Measurements from ENCODE around the gene C1RL.
A peak's percentile ranks its signal among the peaks of the same experiment; 100 is the strongest.

Gene C1RL

DNA sequence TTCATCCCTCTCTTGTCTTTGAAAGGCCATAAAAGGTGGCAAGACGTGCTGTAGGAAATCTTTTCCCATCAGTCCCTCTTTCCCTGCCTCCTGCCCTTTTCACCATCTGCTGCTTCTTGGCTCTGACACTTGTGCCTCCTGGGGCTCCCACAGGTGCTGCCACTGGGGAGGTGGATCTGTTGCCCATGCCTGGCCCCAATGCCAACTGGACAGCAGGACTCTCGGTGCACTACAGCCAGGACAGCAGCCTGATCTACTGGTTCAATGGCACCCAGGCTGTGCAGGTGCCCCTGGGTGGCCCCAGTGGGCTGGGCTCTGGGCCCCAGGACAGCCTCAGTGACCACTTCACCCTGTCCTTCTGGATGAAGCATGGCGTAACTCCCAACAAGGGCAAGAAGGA lies 27.7 kb upstream of the C1RL start:
- DNase-seq, result no peak

DNA sequence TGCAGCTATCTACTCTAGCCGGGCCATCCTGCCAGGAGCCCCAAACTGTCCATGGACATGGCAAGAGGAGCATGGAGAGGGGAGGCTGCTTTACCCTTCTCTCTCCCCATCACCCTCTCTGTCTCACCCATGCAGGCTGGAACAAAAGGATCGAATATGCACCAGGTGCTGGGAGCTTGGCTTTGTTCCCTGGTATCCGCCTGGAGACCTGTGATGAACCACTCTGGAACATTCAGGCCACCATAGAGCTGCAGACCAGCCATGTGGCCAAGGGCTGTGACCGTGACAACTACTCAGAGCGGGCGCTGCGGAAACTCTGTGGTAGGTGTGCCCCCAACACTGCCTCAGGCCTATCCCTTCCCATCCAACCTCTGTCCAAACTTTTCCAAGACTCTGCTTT lies 27.1 kb upstream of the C1RL start:
- DNase-seq, result no peak

DNA sequence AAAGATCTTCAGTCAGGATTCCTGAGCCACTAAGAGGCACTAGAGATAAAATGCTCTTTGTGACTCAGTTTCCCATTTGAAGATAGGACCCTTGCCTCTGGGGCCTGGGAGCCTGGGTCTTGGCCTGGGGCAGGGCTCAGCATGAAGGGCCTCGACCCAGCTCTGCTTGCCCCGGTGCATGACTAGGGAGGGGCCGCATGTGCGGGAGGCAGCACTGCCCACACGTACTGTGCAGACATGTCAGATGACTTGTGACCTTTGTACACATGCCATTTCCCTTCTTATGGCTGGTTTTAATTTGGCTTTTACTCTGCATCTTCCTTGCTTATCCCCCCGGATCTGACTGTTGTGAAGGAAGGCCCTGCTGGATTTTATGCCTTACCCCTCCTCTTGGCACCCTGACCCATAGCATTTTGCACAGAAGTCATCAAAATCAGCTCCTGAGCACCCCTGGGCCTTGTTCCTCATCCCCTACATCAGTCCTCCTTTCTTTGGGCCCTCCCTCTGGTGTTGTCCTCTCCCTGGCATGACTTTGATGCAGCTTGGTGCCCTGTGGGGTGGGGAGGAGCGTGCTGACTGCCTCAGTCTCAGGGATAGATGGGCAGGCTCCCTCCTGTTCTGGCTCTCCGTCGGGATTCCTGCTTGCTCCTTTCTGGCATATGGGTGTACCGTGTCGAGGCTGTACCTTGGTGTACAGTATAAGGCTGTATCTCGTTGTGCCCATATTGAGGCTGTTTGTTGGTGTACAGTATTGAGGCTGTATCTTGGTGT lies 25.6 kb upstream of the C1RL start:
- DNase-seq, result peak; percentile 27 to 63

DNA sequence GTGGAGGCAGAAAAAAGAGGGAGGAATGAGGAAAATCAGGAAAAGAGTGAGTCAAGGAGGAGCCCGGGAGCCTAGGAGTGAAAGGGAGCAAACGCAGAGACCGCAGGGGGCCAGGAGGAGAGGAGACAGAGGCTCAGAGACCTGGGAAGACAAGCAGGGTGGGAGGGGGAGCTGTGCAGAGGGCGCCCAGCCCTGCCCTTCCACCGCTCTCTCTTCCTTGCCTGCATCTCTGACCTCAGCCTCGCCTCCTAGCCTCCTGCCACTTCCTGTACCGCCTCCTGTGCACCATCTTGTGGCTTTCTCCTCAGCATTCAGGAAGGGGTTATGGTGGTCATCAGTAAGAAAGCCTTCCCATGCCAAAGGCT lies 22.5 kb upstream of the C1RL start:
- DNase-seq, result peak in 1 of 2 donors; percentile 18

DNA sequence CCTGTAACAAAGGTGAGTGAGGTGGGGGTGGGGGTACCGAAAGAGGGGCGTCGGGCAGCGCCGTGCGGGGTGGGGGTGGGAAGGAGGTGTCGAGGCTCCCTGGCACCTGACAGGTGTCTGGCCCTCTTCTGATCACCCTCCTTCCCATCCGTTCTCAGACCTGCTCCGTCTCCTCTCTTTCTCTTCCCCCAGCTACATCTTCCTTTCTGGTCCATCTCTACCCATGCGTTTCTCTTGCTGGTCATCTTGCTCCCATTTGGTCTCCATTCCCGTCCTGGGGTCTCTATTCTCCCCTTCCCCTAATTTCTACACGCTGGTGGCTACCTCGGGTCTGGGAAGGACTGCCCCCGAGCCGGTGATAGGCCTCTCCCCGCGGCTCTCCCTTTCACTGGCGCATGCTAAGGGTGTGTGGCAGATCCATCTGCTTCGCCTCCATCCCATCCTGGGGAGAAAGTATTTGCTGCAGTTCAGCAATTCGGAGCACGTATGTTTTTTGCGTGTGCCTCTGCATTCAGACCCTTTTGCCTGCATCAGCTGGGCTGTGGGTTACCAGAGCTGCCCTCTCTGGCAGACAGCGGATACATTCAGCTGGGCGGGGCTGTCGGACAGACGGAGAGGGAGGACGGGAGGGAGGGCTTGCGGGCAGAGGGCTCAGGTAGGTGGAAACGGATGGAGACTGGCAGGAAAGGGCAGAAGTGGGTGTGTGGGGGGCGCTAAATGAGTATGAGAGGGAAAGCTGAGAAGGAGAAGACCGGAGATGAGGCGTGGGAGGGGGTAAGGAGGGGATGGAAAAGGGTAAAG lies 21.9 kb upstream of the C1RL start:
- DNase-seq, result no peak

DNA sequence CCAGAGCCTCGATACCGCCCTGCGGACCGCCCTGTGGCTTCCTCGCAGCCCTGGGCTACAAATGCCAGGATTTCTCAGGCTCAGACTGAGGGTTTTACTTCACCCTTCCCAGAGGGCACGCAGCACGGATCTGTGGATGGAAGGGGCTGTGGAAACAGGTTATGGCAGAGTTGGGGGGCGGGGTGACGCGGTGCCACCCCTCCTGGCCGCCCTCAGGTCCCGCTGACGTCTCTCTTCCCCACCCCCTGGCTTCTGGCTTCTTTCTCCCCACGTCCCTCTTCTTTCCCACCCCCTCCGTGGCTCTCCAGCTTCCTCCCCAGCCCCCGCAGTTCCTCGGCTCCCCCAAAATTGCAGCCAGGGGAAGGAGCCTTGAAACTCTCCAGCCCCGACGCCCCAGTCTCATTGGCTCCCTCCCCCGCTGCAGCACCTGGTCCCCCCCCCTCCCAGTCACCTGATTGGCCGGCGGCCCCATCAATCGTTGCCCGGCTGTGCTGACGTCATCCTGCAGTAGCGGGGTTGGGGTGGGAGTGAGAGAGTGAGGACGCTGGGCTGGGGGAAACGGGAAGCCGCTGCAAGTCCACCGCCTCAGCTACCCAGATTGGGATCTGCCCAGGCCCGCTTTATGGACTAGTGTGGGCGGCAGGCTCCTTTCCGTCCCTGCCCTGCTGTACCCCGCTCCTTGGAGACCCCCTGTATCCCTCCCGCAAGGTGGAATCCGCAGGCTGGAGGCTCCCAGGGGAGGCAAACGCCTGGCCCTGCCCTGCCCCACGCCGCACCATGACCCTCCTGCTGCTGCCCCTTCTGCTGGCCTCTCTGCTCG lies 21.1 kb upstream of the C1RL start, which contains the start of gene CLSTN3:
Gene CLSTN3, plus strand, starts transcription at position 500 of the 820 bp plus-strand sequence. Its CDS starts 278 bp downstream, at position 778.
- peak; percentile 41 to 56 for DNase-seq

DNA sequence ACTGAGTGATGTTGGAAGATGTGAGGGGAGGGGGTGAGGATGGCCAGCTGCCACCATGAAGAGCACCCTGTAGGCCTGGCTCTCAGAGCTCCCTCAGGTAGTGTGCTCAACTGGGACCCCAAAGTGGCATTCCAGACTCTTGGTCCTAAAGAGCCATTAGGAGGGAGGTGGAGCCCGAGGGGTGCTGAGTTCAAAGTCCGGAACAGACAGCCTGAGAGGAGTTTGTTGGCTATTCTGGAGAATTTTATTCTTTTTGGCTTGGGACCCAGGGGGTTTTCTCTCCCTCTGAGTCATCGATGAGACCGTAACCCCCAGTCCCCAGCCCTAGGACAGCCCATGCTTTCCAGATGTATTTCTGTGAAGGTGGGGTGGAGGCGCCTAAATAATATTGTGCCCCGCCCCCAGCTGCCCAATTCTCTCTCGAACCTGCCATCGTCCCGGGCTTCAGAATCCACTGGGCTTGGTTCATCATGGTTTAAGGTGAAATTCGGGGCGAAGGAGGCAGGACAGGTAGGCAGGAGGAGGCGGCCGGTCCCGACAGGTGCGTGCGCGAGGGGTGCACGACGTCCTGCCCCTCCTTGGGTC lies 20.4 kb upstream of the C1RL start:
- DNase-seq, result no peak

DNA sequence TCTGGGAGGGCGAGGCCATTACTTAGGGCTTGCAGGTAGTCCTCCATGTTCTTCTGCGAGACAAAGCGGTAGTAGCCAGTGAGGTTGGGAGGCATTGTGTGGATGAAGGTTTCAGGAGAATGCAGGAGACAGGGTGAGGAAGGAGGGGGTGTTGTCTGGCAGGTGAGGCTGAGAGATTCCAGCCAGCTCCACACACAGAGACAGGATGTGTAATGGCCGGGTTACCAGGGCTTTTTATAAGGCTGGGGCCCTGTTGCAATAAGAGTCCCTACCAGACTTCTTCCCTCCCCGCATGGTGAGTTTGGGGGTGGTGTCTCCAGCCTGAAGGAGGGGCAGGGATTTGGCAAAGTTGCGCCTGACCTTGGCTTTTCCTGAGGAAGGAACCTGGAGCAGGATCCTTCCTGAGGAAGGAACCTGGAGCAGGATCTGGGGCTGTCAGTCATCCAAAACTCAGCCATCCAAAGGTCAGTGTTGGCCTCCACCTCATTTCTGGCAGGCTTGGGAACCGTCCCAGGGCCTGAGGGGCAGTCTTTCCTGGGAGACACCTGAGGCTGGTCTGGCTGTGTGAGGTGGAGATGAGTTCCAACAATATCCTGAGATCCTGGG lies 19.8 kb upstream of the C1RL start, which contains the start of gene RBP5:
Gene RBP5, minus strand, starts transcription at position 209 of the 606 bp plus-strand sequence. Its CDS starts 114 bp downstream, at position 95.
- no peak for DNase-seq

DNA sequence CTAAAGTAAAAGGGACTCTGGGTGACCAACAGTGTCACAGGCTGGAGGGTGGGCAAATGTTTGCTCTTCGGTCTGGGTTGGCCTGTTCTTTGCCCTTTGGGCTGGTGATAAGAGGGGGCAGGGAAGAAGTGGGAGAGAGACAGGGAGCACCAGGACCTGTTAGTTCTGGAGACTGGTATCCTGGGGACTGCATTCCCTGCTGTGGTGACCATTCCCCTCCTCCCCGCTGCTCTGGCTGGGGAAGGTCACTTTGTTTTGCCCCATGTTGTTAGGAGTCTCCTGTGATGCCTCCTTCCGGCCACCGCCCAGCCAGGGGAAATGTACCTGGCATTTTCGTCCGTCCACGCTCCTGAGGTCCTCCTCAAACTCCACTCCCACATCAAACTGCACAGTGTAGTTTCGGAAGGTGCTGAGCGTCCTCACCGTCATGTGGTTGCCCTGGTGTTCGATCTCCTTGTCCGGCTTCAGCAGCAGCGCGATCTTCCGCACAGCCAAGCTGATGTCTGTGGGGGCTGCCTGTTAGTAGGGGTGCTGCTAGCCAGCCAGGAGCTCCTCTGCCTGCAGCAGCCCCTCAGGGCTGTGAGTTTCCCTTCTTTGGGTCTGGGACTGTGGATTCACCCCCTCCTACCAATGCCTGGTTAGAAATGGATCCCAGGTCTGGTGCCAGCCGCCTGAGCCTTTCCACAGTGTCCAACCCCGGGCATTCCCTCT lies 19.1 kb upstream of the C1RL start:
- no peak for DNase-seq

DNA sequence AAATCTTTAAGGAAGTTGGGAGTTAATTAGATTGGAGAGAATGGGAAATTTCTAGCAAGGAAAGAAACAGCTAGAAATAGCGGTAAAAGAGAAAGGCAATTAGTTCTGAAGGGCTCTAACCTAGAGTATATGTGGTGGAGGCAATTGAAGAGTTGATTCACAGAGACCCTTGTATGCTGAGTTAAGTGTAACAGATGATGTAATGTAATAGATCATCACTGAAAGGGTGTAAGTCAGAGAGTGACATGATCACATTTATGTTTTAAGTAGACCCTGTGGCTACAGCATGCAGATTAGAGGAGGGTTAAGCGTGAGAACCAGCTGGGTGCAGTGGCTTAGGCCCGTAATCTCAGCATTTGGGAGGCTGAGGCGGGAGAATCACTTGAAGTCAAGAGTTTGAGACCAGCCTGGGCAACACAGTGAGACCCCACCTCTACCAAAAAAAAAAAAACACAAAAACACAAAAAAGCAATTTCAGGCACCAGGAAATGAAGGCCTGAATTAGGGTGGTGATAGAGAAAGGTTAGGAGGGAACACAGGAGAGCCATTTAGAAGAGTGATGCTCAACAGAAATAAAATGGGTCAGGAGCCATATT lies 16.7 kb upstream of the C1RL start:
- no peak for DNase-seq

DNA sequence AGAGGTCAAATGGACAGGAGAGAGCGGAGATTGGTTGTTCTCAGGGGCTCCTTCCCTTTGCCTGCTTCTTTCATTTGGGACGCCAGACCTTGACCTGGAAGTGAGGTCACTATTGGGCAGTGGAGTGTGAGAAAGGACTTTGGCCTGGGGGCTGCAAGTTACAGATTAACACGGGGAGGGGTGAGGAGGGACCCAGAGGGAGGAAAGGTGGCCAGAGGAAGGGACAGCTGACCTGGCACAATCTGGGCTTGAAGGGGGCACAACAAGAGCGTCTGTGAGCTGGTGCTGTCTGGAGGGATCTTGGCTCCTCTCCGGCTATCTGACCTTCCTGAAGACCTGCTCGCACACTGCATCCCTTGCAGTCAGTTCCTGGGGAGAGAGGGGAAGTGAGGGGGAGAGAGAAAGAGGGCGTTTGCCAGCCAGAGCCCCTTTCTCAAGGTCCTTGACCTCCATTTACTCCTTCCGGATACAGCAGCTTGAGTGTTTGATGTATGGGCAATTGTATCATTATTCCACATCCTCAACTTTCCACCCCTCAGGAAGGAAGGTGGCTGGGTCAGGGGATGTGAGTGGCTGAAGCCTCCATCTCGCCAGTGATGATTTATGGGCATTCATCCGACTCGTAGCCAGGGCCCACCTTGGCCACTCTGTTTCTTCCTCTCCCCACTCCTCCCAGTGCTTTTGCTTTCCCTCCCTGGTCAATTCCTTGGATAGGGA lies 14.9 kb upstream of the C1RL start:
- DNase-seq, result no peak

DNA sequence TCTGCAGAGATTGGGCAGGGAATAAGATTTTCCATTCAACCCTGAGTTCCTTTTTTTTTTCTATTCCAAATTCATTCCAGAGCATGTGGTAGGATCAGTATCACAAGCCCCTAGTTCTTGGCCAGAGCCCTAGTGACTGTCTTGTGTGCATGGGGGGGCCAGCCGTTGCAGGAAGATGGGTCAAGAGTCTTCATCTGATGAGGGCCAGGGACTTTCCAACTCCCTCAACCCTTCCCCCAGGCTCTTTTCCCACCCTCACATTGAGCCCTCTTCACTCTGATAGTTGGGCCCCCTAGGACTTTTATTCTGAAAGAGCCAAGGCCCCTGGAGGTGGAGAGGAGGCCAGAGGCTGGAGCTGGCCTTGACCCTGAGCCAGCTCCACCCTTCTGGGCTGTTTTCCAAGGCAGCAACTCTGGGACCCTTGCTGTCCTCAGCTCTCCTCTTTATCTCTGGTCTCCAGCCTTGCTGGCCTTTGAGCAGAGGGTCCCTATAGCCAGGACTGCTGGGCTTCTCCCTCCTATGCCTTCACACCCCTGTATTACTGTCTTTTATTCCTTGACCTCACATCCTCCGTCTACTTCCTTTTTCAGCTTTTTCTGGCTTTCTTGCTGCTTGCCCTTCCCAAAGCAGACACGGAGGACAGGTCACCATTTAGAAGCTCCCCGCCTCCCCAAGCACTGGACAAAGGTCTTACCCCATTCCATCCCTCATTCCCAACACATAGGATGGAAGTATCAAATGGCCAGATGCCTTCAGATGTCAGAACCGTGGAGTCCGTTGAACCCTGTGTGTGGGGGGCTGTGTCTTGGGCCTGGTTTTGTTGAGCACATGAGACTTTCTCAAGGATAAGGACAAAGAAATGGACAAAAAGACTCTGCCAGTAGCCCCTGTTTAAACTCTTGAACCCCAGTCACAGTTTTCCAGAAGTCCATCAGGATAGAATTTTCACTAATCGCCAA lies 14.1 kb upstream of the C1RL start:
- DNase-seq, result no peak

DNA sequence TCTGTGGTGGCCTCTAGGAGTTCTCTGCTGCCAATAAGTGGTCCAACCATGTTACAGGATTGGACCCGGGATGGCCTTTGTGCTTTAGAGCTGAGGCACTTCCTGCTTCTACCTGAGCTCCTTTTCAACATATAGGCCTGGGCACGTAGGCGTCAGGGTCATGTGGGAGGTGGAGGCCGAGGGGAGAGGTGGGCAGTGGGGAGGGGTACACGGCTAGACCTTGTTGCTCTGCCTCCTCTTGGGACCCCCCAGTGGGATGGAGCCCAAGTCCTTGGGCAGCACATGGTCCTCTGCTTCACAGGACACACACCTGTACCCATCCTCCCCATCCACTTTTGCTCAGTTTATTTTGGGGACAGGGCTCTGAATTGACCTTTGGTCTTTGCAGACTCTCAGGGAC lies 12.3 kb upstream of the C1RL start:
- DNase-seq, result no peak

DNA sequence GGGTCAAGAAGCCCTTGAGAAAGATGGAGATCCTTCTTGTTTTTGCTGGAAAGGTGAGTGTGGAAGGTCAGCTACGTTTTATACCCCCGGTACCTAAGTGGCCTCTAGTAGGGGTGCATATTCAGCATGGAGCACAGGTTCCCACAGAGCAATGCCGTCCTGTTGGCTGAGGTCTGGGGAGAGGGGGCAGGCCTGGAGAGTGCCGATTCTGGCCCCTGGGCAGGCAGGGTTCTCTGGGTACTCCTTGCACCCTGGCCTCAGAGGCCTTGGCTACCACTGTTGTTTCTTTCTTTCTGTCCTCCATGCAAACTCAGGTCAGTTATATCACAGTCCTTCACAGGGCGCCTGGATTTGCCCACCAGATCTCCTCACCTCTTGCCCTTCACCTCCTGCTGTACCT lies 11.2 kb upstream of the C1RL start:
- no peak for DNase-seq

DNA sequence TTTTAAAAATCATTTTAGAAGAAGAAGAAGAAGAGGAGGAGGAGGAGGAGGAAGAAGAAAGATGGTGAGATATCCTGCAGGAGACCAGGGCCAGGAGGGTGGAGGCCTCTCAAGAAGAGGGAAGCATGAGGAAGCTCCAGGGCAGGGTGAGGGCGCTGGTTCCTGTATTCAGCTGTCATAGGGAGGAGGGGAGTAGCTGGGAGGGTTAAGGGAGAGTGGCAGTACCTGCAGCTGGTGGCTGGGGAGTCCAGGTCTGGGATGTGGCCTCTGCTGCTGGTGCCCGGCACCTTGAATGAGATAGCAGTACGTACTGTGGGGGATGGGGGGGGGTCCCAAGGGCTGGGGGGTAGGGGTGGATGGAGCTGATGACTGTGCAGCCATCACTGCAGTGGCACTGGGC lies 9.9 kb upstream of the C1RL start:
- DNase-seq, result peak; percentile 49 to 54

DNA sequence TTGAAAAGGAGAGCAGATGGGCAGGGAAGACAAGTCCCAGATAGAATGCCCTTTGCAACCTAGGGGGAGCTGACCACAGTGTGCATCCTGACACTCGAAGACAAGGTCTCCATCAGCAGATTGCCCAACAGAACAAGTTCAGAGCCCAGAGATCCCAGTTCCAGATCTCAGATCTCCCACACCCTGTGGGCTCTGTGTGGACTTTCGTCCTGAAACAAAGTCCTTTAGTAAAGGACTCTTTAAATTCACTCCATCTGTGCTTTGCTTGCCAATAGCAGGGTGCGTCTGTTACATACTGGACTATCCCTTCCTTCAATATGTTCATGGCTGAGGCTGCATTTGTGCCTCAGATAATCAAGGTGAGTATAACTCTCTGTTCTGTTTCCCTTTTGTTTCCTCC lies 8.7 kb upstream of the C1RL start:
- DNase-seq, result no peak

DNA sequence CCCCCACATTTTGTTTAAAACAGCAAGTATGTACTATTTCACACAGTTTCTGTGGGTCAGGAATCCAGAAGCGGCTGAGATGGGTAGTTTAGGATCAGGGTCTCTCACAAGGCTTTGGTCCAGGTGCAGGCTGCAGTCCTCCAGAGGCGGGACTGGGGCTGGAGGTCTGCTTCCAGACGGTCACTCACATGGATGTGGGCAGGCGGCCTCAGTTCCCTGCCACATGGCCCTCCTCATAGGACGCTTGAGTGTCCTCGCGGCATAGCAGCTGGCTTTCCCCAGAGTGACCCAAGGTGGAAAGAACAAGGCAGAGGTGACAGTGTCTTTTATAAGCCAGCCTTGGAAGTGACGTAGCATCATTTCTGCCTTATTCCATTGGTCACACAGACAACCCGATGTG lies 7.9 kb upstream of the C1RL start:
- no peak for DNase-seq

DNA sequence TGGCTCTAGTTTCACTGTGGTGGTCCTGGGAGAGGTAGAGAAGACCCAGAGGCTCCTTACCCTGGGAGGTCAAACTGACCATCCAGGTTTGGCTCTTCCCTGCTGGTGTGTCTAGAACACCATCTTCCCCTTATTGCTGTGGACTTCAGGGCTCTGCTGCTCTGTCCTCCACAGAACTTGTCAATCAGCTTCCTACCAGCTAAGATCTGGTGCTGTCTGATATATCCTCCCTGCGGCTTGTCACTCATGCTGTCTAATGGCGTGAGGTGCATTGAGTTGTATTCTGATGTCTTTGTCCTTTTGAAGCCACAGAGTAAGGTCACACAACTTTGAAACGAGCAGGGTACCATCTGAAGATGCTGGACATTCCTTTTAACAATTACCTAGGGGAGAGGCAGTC lies 7.2 kb upstream of the C1RL start:
- DNase-seq, result no peak

DNA sequence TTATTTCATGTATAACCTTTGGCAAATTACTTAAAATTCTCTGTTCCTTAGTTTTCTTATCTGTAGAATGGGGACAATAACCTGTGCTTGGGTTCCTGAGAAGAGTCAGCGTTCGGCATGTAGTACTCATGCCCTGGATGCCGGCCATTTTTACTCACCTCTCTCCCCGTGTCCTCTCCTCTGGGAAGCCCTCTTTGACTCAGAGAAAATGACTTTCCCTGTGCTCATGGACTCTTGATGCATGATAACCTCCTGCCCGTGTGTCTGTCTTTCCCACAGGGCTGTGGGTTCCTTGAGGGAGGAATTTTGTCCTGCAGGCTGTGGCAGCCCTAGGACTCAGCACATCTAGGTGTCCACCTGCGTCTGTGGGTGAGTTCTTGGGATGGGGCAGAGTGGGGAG lies 5.8 kb upstream of the C1RL start:
- DNase-seq, result no peak
